H54 (cell line): ENCODE measurements around the gene PINLYP.
A peak's percentile ranks its signal among the peaks of the same experiment; 100 is the strongest.
"Not testable (repeated sequence)": the region's sequence is repeated elsewhere in the genome, so short reads cannot be mapped to it uniquely, and the experiment has no call there.

Experiments
- DNase-seq: peaks from one replicate; pipeline ENCODE4 v3.0.0; 2011; ENCODE audit warnings: low spot score, mixed read lengths; ENCODE audit not compliant: insufficient read length
- FAIRE-seq: peaks from 3 replicates; lab custom pipeline; 2011; peaks lifted over from hg19 to GRCh38; lab: Jason Lieb, UNC
- POLR2A ChIP-seq: IDR thresholded peaks from 2 replicates; pipeline ENCODE4 v1.6.1; 2011; ENCODE audit warnings: low read depth, mild to moderate bottlenecking, low read length

The PINLYP gene

GRCh38 chr19:43582495-43582894 is 6.9 kb downstream of the PINLYP start:
- no peak for DNase-seq
- no peak for TF ChIP-seq POLR2A
- no peak for FAIRE-seq

- TF ChIP-seq POLR2A, result no peak
- no peak for FAIRE-seq
- no peak for DNase-seq
Observed at GRCh38 chr19:43584484-43584883, 8.9 kb downstream of the PINLYP start.

GRCh38 chr19:43586346-43586745 is 10.7 kb downstream of the PINLYP start:
- DNase-seq (no peak), FAIRE-seq (no peak)
- TF ChIP-seq POLR2A, result no peak

- FAIRE-seq, DNase-seq: not testable (repeated sequence)
Observed at GRCh38 chr19:43587029-43587428, 11.4 kb downstream of the PINLYP start.

- TF ChIP-seq POLR2A, result no peak
- DNase-seq (no peak), FAIRE-seq (no peak)
Observed at GRCh38 chr19:43589277-43589676, 13.7 kb downstream of the PINLYP start.

GRCh38 chr19:43589678-43590077 is 14.1 kb downstream of the PINLYP start:
- DNase-seq, result no peak
- FAIRE-seq, result no peak
- no peak for TF ChIP-seq POLR2A

GRCh38 chr19:43591904-43592772 is 16.5 kb downstream of the PINLYP start:
- DNase-seq (no peak), FAIRE-seq (no peak)
- no peak for TF ChIP-seq POLR2A

GRCh38 chr19:43592800-43593350 is 17.3 kb downstream of the PINLYP start:
- DNase-seq (no peak), FAIRE-seq (no peak)
- no peak for TF ChIP-seq POLR2A

GRCh38 chr19:43594081-43594697 is 18.6 kb downstream of the PINLYP start:
- no peak for TF ChIP-seq POLR2A
- DNase-seq (no peak), FAIRE-seq (no peak)

- DNase-seq, result peak; percentile 71
- TF ChIP-seq POLR2A, result no peak
- no peak for FAIRE-seq
Observed at GRCh38 chr19:43594710-43595604, 19.4 kb downstream of the PINLYP start.

GRCh38 chr19:43595605-43595998 is 20.0 kb downstream of the PINLYP start:
- DNase-seq (no peak), FAIRE-seq (no peak)
- no peak for TF ChIP-seq POLR2A

- peak; percentile 71 for TF ChIP-seq POLR2A
- peak; percentile 86 for FAIRE-seq
Observed at GRCh38 chr19:43595999-43596841, 20.6 kb downstream of the PINLYP start, which contains the start of the genes IRGQ and ZNF576. IRGQ (minus strand) TSS chr19:43596134; CDS start chr19:43595338, 796 bp downstream. ZNF576 (plus strand) TSS chr19:43596595; CDS start chr19:43597109, 514 bp downstream.

More at GRCh38 chr19:43595999-43596841, 20.6 kb downstream of the PINLYP start, which contains the start of the genes IRGQ and ZNF576:
- DNase-seq, result peak; percentile 99
